Measurements from ENCODE around the gene HHEX. TPM values are rescaled to one million over a fixed set of nuclear protein-coding genes. Genes with fewer than 3 reads are reported as not detected.

Gene HHEX
- total RNA-seq, 1 donor from 2014 or later, result 1.6 TPM

DNA sequence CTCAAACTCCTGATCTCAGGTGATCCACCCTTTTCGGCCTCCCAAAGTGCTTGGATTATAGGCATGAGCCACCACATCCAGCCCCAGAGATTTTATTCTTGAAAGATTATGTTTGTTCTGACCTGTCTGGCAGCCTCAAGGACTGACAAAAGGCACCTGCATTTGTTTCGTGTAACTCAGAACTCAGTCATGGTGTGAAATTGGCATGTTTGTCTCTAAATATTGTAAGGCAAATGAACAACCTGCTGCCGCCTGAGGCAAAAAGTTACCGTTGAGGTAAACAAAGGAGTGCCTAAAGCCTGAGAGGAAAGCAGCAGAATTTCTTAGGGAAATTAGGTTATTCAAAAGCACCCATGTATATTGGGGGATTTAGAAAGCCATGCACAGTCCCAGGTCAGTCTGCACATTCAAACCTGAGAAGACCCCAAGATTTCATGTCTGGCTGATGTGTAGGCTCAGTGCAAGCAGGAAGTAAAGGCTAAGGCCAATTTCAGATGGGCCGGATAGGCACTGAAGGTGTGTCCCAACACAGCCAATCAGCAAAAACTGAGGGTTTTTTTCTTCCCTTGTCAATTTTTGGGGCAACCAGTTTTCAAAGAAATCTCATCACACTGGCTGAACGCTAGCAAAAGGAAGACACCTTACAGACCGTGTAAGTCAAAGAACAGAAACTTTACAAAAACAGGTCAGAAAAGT is 33.3 kb upstream of the HHEX start:
- H3K27me3 ChIP-seq (ENCODE audit: control insufficient read depth, insufficient read depth, low read length), result no peaks in the 10 kb centered on the region
- DNase-seq (ENCODE audit: low read depth), result no peak

DNA sequence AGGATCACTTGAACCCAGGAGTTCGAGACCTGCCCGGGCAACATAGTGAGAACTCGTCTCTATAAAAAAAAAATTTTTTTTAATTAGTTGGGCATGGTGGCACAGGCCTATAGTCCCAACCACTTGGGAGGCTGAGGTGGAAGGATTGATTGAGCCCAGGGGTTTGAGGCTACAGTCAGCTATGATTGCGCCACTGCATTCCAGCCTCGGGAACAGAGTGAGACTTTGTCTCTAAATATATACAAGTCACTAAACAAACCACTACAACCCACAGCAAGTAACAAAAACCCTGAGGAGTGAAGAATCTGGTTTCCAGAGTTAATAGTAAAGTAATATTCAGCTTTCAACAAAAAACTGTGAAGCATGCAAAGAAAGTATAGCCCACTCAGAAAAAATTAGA is 32.7 kb upstream of the HHEX start:
- no peaks in the 10 kb centered on the region for H3K27me3 ChIP-seq (ENCODE audit: control insufficient read depth, insufficient read depth, low read length)
- no peaks in the 10 kb centered on the region for H3K36me3 ChIP-seq (ENCODE audit: control insufficient read depth, insufficient read depth, low read length)
- TF ChIP-seq, protein P1, sequence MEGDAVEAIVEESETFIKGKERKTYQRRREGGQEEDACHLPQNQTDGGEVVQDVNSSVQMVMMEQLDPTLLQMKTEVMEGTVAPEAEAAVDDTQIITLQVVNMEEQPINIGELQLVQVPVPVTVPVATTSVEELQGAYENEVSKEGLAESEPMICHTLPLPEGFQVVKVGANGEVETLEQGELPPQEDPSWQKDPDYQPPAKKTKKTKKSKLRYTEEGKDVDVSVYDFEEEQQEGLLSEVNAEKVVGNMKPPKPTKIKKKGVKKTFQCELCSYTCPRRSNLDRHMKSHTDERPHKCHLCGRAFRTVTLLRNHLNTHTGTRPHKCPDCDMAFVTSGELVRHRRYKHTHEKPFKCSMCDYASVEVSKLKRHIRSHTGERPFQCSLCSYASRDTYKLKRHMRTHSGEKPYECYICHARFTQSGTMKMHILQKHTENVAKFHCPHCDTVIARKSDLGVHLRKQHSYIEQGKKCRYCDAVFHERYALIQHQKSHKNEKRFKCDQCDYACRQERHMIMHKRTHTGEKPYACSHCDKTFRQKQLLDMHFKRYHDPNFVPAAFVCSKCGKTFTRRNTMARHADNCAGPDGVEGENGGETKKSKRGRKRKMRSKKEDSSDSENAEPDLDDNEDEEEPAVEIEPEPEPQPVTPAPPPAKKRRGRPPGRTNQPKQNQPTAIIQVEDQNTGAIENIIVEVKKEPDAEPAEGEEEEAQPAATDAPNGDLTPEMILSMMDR (IDR thresholded peaks at IDR 0.05; ENCODE audit: insufficient read depth, low read length, poor library complexity, severe bottlenecking), result no peak
- no peak for DNase-seq (ENCODE audit: low read depth)
- H3K4me3 ChIP-seq (ENCODE audit: low read depth, low read length), result no peak overlapping the region

More for the DNA sequence above, 33.3 kb upstream of the HHEX start:
- TF ChIP-seq, protein P1 (IDR thresholded peaks at IDR 0.05; ENCODE audit: insufficient read depth, low read length, poor library complexity, severe bottlenecking), result no peak
- Histone ChIP-seq H3K4me3 (ENCODE audit: low read depth, low read length) (no peak overlapping the region), H3K36me3 (ENCODE audit: control insufficient read depth, insufficient read depth, low read length) (no peaks in the 10 kb centered on the region)

DNA sequence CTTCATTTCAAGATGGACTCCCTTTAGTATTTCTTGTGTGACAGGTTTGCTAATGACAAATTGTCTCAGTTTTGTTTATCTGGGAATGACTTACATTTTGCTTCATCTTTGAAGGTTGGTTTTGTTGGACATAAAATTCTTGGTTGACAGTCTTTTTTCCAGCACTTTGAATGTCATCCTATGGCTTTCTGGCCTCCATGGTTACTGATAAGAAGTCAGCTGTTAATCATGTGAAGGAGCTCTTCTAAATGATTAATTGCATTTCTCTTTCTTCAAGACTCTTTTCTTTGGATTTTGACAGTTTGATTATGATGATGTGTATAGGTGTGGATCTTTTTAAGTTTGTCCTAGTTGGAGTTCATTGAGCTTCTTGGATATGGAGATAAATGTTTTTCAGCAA is 26.9 kb upstream of the HHEX start:
- DNase-seq (ENCODE audit: low read depth), result no peak
- H3K4me3 ChIP-seq (ENCODE audit: low read depth, low read length), result no peak overlapping the region
- no peaks in the 10 kb centered on the region for H3K27me3 ChIP-seq (ENCODE audit: control insufficient read depth, insufficient read depth, low read length)
- TF ChIP-seq, protein P1 (IDR thresholded peaks at IDR 0.05; ENCODE audit: insufficient read depth, low read length, poor library complexity, severe bottlenecking), result no peak
- no peaks in the 10 kb centered on the region for H3K36me3 ChIP-seq (ENCODE audit: control insufficient read depth, insufficient read depth, low read length)

DNA sequence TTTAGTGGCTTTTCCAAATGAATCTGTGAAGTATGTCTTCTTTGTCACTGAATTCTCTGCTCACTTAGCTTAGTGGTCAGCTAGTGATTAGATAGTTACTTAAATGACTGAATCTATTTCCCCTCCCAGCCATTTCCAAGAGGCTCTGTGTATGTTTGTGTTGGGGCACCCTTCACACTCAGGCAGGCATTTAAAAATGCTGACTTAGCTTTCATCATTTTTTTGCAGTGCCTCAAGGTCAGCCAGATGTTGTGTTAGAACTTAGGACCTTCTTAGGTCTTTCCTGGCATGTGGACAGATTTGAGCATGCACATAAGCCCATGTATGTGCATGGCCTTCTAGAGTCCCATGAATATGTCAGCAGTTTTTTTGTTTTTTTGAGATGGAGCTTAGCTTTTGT is 25.4 kb upstream of the HHEX start:
- no peaks in the 10 kb centered on the region for H3K36me3 ChIP-seq (ENCODE audit: control insufficient read depth, insufficient read depth, low read length)
- no peak overlapping the region for H3K4me3 ChIP-seq (ENCODE audit: low read depth, low read length)
- TF ChIP-seq, protein P1 (IDR thresholded peaks at IDR 0.05; ENCODE audit: insufficient read depth, low read length, poor library complexity, severe bottlenecking), result no peak
- no peaks in the 10 kb centered on the region for H3K27me3 ChIP-seq (ENCODE audit: control insufficient read depth, insufficient read depth, low read length)
- DNase-seq (ENCODE audit: low read depth), result no peak

DNA sequence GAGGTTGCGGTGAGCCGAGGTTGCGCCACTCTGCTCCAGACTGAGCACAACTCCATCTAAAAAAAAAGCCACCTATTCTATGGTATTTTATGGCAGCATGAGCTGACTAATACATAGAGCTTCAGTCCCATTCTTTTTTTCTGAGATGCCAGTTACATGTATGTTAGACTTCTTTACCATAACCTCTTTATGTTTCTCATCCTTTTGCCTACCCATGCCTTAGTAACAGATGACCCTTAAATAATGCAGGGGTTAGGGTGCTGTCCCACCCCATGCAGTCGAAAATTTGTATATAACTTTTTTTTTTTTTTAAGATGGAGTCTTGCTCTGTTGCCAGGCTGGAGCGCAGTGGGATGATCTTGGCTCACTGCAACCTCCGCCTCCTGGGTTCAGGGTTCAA is 22.7 kb upstream of the HHEX start:
- no peak overlapping the region for H3K4me3 ChIP-seq (ENCODE audit: low read depth, low read length)
- no peaks in the 10 kb centered on the region for H3K27me3 ChIP-seq (ENCODE audit: control insufficient read depth, insufficient read depth, low read length)
- DNase-seq (ENCODE audit: low read depth), result no peak
- H3K36me3 ChIP-seq (ENCODE audit: control insufficient read depth, insufficient read depth, low read length), result no peaks in the 10 kb centered on the region
- TF ChIP-seq, protein P1 (IDR thresholded peaks at IDR 0.05; ENCODE audit: insufficient read depth, low read length, poor library complexity, severe bottlenecking), result no peak

DNA sequence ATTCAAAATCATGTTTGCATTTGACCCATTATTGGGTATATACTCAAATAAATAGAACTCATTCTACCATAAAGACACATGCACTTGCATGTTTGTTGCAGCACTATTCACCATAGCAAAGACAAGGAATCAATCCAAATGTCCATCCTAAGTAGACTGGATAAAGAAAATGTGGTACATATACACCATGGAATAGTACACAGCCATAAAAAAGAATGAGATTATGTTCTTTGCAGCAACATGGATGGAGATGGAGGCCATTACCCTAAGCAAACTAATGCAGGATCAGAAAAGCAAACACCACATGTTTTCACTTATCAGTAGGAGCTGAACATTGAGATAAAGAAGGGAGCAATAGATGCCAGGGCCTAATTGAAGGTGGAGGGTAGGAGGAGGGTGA is 12.0 kb upstream of the HHEX start:
- no peak for DNase-seq (ENCODE audit: low read depth)
- no peaks in the 10 kb centered on the region for H3K36me3 ChIP-seq (ENCODE audit: control insufficient read depth, insufficient read depth, low read length)
- TF ChIP-seq, protein P1 (IDR thresholded peaks at IDR 0.05; ENCODE audit: insufficient read depth, low read length, poor library complexity, severe bottlenecking), result no peak
- no peak overlapping the region for H3K4me3 ChIP-seq (ENCODE audit: low read depth, low read length)
- no peaks in the 10 kb centered on the region for H3K27me3 ChIP-seq (ENCODE audit: control insufficient read depth, insufficient read depth, low read length)

Measured in kidney epithelial cell (primary cell).